Pancreas (tissue), 10 donors: ENCODE results near the gene KDM6B. TPM values are rescaled to one million over a fixed set of nuclear protein-coding genes. Genes with fewer than 3 reads are reported as not detected.

Source experiments
- ATAC-seq, 4 donors: fragments of 200-7000 bp; cut with Tn5 transposase; one replicate each; pipeline versions ENCODE4 v1.8.0 to v1.9.1; 2020; ENCODE audit warnings: mild to moderate bottlenecking in 4 of 4, moderate library complexity in 4 of 4
- DNase-seq, 6 donors: peaks; one replicate each; pipeline ENCODE4 v3.0.0-alpha.2; 2020
- FAIRE-seq: peaks from 2 replicates; lab custom pipeline; 2012; peaks lifted over from hg19 to GRCh38; lab: Jason Lieb, UNC
- H3K27ac ChIP-seq, 4 donors: fragments of 200-600 bp; sonication (generic); 1 replicate in 3 of 4; 2 replicates in 1 of 4; pipeline versions ENCODE4 v1.5.0 to v1.8.0; 2020
- H3K27me3 ChIP-seq, 4 donors: fragments of 200-600 bp; one replicate each; pipeline ENCODE4 v1.8.0; 2021
- H3K36me3 ChIP-seq, 3 donors: fragments of 200-600 bp; sonication (generic) in 1 of 3; one replicate each; pipeline versions ENCODE4 v1.5.0 to v1.8.0; 2020 to 2021
- H3K4me1 ChIP-seq, 3 donors: fragments of 200-600 bp; one replicate each; pipeline ENCODE4 v1.8.0; 2021
- H3K4me3 ChIP-seq, 4 donors: fragments of 200-600 bp; sonication (generic) in 2 of 4; one replicate each; pipeline versions ENCODE4 v1.5.0 to v1.8.0; 2020 to 2021
- H3K9me3 ChIP-seq, 4 donors: fragments of 200-600 bp; one replicate each; pipeline ENCODE4 v1.8.0; 2021
- CTCF ChIP-seq, 4 donors: fragments of 200-600 bp; sonication (generic) in 3 of 4; IDR thresholded peaks; one replicate each; pipeline versions ENCODE4 v1.5.0 to v1.8.0; 2021; ENCODE audit warnings: antibody characterized with exemption in 4 of 4
- WGBS, 2 donors: extraction: QIAGEN DNeasy Blood & Tissue Kit; methylation state at CpG; one replicate each; pipeline ENCODE4 v1.1.7; 2013; 5-methylcytosine and 5-hydroxymethylcytosine counted together
- intact Hi-C, 3 donors: fragments of 100-400 bp; cut with DNase I; formaldehyde crosslinking; loops; one replicate each; pipeline versions ENCODE4 v1.11.1 to v1.14.2; 2022
- polyA plus RNA-seq, 2 donors: library from polyadenylated mRNA; stranded (reverse); fragments of 200-250 nt; gene quantifications; one replicate each; pipeline ENCODE4 v1.2.3, GENCODE V29; 2013
- total RNA-seq, 6 donors: library from RNA; stranded (reverse); fragmentation: NEBNext Ultra II Directional in 4 of 6; extraction: Animal tissue kit (Norgen Biotek cat#: 25700) in 4 of 6; gene quantifications; one replicate each; pipeline versions ENCODE4 v1.2.1 to v1.2.4, GENCODE V29; 2021 to 2023
- donor health status: healthy with polysubstance abuse.
- donor health status: DM: no; HTN: no; CAD: no; lungs with moderate emphysema.
- donor health status: DM: no; HTN: no; CAD: no.
- donor health status: control.
- donor health status: control.
- donor health status: Bipolar disorder and iron deficiency.
- donor health status: DM: yes; HTN: yes; CAD: no.
- donor health status: DM: no; HTN: no; CAD: no.
- donor health status: DM: no; HTN: no; CAD: no.
- donor health status: DM: yes; HTN: yes; CAD: no.

KDM6B gene
- total and polyA plus RNA-seq, 8 donors: 8.9 to 23.7 (median 15.5) TPM

GRCh38 chr17:7852919-7853690, 19.1 kb downstream of the KDM6B start:
- intact Hi-C loops: loop anchor here in 2 of 3 donors (5.0 to 10.0 kb wide), 2 partner anchors 108 to 111 kb away; no protein-coding TSS in a partner anchor
- WGBS, 2 donors: 85 to 87% methylated on average over 48 to 51 of the region's 51 CpGs
- DNase-seq: peak; percentile 19 to 77 (median 46)
- H3K27me3 ChIP-seq: no peaks in the 10 kb centered on the region
- no peak overlapping the region for H3K4me3 ChIP-seq
- no peak for TF ChIP-seq CTCF (IDR thresholded peaks at IDR 0.05)
- H3K36me3 ChIP-seq: peaks cover 0 to 26% (median 0%) of the 10 kb centered on the region in 3 donors
- no peak for FAIRE-seq
- H3K9me3 ChIP-seq: no peaks in the 10 kb centered on the region
- no peak overlapping the region for H3K27ac ChIP-seq
- no peak for ATAC-seq
- peaks cover 0 to 9% (median 4%) of the 10 kb centered on the region in 3 donors for H3K4me1 ChIP-seq

- TF ChIP-seq CTCF (IDR thresholded peaks at IDR 0.05): no peak
- H3K27ac ChIP-seq: no peak overlapping the region
- H3K9me3 ChIP-seq: no peaks in the 10 kb centered on the region
- no peaks in the 10 kb centered on the region for H3K27me3 ChIP-seq
- peaks cover 0 to 24% (median 0%) of the 10 kb centered on the region in 3 donors for H3K36me3 ChIP-seq
- no peak overlapping the region for H3K4me3 ChIP-seq
- peaks cover 0 to 13% (median 5%) of the 10 kb centered on the region in 3 donors for H3K4me1 ChIP-seq
- FAIRE-seq (no peak), DNase-seq (peak in 4 of 6 donors; percentile 27 to 66 (median 42)), ATAC-seq (no peak)
- WGBS, 2 donors: 85 to 87% methylated on average over 21 of the region's 21 CpGs
- intact Hi-C loops: loop anchor here in 2 of 3 donors (5.0 to 10.0 kb wide), 2 partner anchors 109 to 111 kb away; no protein-coding TSS in a partner anchor
These were observed 19.6 kb downstream of the KDM6B start for GRCh38 chr17:7853691-7854038.

GRCh38 chr17:7854078-7854777, 20.2 kb downstream of the KDM6B start:
- Histone ChIP-seq H3K4me1 (peaks cover 0 to 17% (median 9%) of the 10 kb centered on the region in 3 donors), H3K36me3 (peaks cover 0 to 19% (median 0%) of the 10 kb centered on the region in 3 donors), H3K27me3 (no peaks in the 10 kb centered on the region), H3K27ac (no peak overlapping the region), H3K4me3 (no peak overlapping the region), H3K9me3 (no peaks in the 10 kb centered on the region)
- no peak for FAIRE-seq
- ATAC-seq: no peak
- DNase-seq: peak; percentile 26 to 68 (median 44)
- intact Hi-C loops: loop anchor here in 2 of 3 donors (5.0 to 10.0 kb wide), 2 partner anchors 109 to 112 kb away; no protein-coding TSS in a partner anchor
- TF ChIP-seq CTCF (IDR thresholded peaks at IDR 0.05): no peak
- 77 to 79% methylated on average over 31 of the region's 31 CpGs for WGBS, 2 donors

- ATAC-seq (no peak), FAIRE-seq (no peak), DNase-seq (peak; percentile 32 to 81 (median 55))
- no peak for TF ChIP-seq CTCF (IDR thresholded peaks at IDR 0.05)
- Histone ChIP-seq H3K27ac (peak within 1 kb of the TSS in 2 of 4 donors; percentile 21 to 78), H3K27me3 (no peaks in the 10 kb centered on the region), H3K36me3 (peaks cover 0 to 11% (median 0%) of the 10 kb centered on the region in 3 donors), H3K9me3 (no peaks in the 10 kb centered on the region), H3K4me3 (peak within 1 kb of the TSS in 1 of 4 donors; percentile 53), H3K4me1 (peaks cover 0 to 17% (median 9%) of the 10 kb centered on the region in 3 donors)
- intact Hi-C loops: loop anchor here in 2 of 3 donors (5.0 to 10.0 kb wide), 2 partner anchors 110 to 113 kb away; no protein-coding TSS in a partner anchor
- 75 to 83% methylated on average over 52 to 57 of the region's 57 CpGs for WGBS, 2 donors
These were observed 21.0 kb downstream of the KDM6B start, which contains the start of gene TMEM88 for GRCh38 chr17:7854851-7855659. TMEM88 (plus strand) TSS chr17:7855066; CDS start chr17:7855075, 9 bp downstream.
